K562 (cell line): ENCODE measurements around the gene ADGRF1. TPM values are rescaled to one million over a fixed set of nuclear protein-coding genes. Genes with fewer than 3 reads are reported as not detected.

Source experiments
- ATAC-seq: fragments of 200-7000 bp; cut with Tn5 transposase; 3 replicates; pipeline ENCODE4 v1.9.1; 2020; ENCODE audit warnings: moderate library complexity
- BruUV-seq: library from RNA; stranded (reverse); fragments of 400-500 nt; replicated peaks from 2 replicates; lab custom pipeline; 2021; lab: Mats Ljungman, UMichigan
- CTCF ChIA-PET: fragments of 300-600 bp; formaldehyde crosslinking; extraction: SDS; loops from one replicate; lab custom pipeline; 2021; ENCODE audit warnings: low intra/inter-chr PET ratio; lab: Yijun Ruan, JAX
- POLR2A ChIA-PET: fragments of 300-600, 350-650 bp; sonication (Branson Sonifier 250); formaldehyde crosslinking; extraction: SDS; loops from one replicate; lab custom pipeline; 2021; ENCODE audit warnings: antibody characterized with exemption, inconsistent platforms; lab: Yijun Ruan, JAX
- DNase-seq, 4 experiments: peaks; one replicate each; pipeline versions ENCODE4 v3.0.0 to v3.0.0-alpha.2; 2011 to 2018; ENCODE audit warnings: low spot score in 3 of 4, mixed read lengths in 3 of 4; ENCODE audit errors: extremely low read depth in 1 of 4
- FAIRE-seq: peaks from 2 replicates; lab custom pipeline; 2011; peaks lifted over from hg19 to GRCh38; lab: Jason Lieb, UNC
- H2AFZ ChIP-seq: 2 replicates; pipeline ENCODE4 v1.6.0; 2011; ENCODE audit warnings: low read depth, low read length, control low read depth, inconsistent platforms
- H3K27ac ChIP-seq: fragments of 200-600 bp; 3 replicates; pipeline ENCODE4 v1.8.0; 2011; ENCODE audit warnings: low read depth, mild to moderate bottlenecking, control low read depth, inconsistent platforms, low read length, moderate library complexity, mixed read lengths; ENCODE audit errors: extremely low read depth
- H3K27me3 ChIP-seq, 2 experiments: fragments of 300-600 bp in 1 of 2; 2 replicates in 1 of 2; 3 replicates in 1 of 2; pipeline versions ENCODE4 v1.6.0 to v1.8.0; 2011; ENCODE audit warnings: inconsistent platforms in 2 of 2, low read length in 2 of 2, mild to moderate bottlenecking in 1 of 2, mixed read lengths in 1 of 2, moderate library complexity in 1 of 2; ENCODE audit not compliant: control insufficient read depth in 2 of 2, insufficient read depth in 2 of 2
- H3K36me3 ChIP-seq: fragments of 300-600 bp; 3 replicates; pipeline ENCODE4 v1.8.0; 2011; ENCODE audit warnings: mild to moderate bottlenecking, low read length, inconsistent platforms; ENCODE audit not compliant: control insufficient read depth, insufficient read depth
- H3K4me1 ChIP-seq, 2 experiments: fragments of 200-600 bp in 1 of 2; replicated peaks in 1 of 2; 2 replicates in 1 of 2; 3 replicates in 1 of 2; pipeline versions ENCODE4 v1.5.1 to v1.8.0; 2011; ENCODE audit warnings: inconsistent platforms in 2 of 2, low read length in 2 of 2, mild to moderate bottlenecking in 1 of 2, mixed read lengths in 1 of 2, moderate library complexity in 1 of 2; ENCODE audit not compliant: control insufficient read depth in 2 of 2, insufficient read depth in 2 of 2
- H3K4me2 ChIP-seq: 2 replicates; pipeline ENCODE4 v1.6.1; 2011; ENCODE audit warnings: low read length, control low read depth, inconsistent platforms, mixed read lengths; ENCODE audit not compliant: insufficient read depth
- H3K4me3 ChIP-seq: fragments of 200-600 bp; sonication (generic), shearing (Covaris generic); 2 replicates; pipeline ENCODE4 v1.5.1; 2016; ENCODE audit warnings: control low read depth, inconsistent platforms
- H3K79me2 ChIP-seq: fragments of 200-600 bp; 3 replicates; pipeline ENCODE4 v1.8.0; 2011; ENCODE audit warnings: low read length, inconsistent platforms; ENCODE audit not compliant: control insufficient read depth, insufficient read depth
- H3K9ac ChIP-seq, 2 experiments: 2 replicates each; pipeline versions ENCODE4 v1.6.0 to v1.6.1; 2011; ENCODE audit warnings: low read depth in 2 of 2, low read length in 2 of 2, control low read depth in 1 of 2, inconsistent platforms in 1 of 2, mild to moderate bottlenecking in 1 of 2, mixed read lengths in 1 of 2; ENCODE audit not compliant: insufficient read depth in 1 of 2
- H3K9me1 ChIP-seq: one replicate; pipeline ENCODE4 v1.6.0; 2011; ENCODE audit warnings: inconsistent platforms, mild to moderate bottlenecking, low read length, moderate library complexity; ENCODE audit not compliant: control insufficient read depth, insufficient read depth
- H3K9me3 ChIP-seq: replicated peaks from 2 replicates; pipeline ENCODE4 v1.5.1; 2011; ENCODE audit warnings: low read depth, low read length, inconsistent platforms; ENCODE audit not compliant: control insufficient read depth, insufficient read depth
- H4K20me1 ChIP-seq: replicated peaks from 2 replicates; pipeline ENCODE4 v1.6.1; 2011; ENCODE audit warnings: low read length, inconsistent platforms, mixed read lengths; ENCODE audit not compliant: control insufficient read depth, insufficient read depth
- ARID4B ChIP-seq: sonication (generic); formaldehyde crosslinking; IDR thresholded peaks from 2 replicates; pipeline ENCODE4 v1.8.0; 2022; ENCODE audit warnings: mild to moderate bottlenecking, missing genetic modification reagents
- ATF7 ChIP-seq: fragments of 450-650 bp; IDR thresholded peaks from 2 replicates; pipeline ENCODE4 v1.7.1; 2014; ENCODE audit warnings: mild to moderate bottlenecking, moderate library complexity
- DEAF1 ChIP-seq: fragments of 450-650 bp; formaldehyde crosslinking; IDR thresholded peaks from 2 replicates; pipeline ENCODE4 v1.4.0; 2020; ENCODE audit warnings: mild to moderate bottlenecking, moderate library complexity
- FOXM1 ChIP-seq, 2 experiments: fragments of 450-650 bp in 1 of 2; sonication (generic) in 1 of 2; formaldehyde crosslinking in 1 of 2; IDR thresholded peaks; 2 replicates each; pipeline versions ENCODE4 v1.6.1 to v1.9.0; 2017 to 2022; ENCODE audit warnings: low read depth in 2 of 2, mild to moderate bottlenecking in 2 of 2, missing genetic modification reagents in 1 of 2, moderate library complexity in 1 of 2
- HMG20A ChIP-seq: fragments of 450-650 bp; formaldehyde crosslinking; conservative IDR thresholded peaks from 2 replicates; pipeline ENCODE4 v1.4.0; 2020; ENCODE audit warnings: mild to moderate bottlenecking, mixed read lengths
- SIN3B ChIP-seq: fragments of 450-650 bp; IDR thresholded peaks from 2 replicates; pipeline ENCODE4 v1.6.1; 2017; ENCODE audit warnings: low read depth, mild to moderate bottlenecking, moderate library complexity
- SNRNP70 ChIP-seq: fragments of 200-400 bp; formaldehyde crosslinking; optimal IDR thresholded peaks from 2 replicates; pipeline ENCODE3; 2017; ENCODE audit warnings: low read depth, low read length
- TCF7 ChIP-seq: sonication (generic); IDR thresholded peaks from 2 replicates; pipeline ENCODE4 v1.6.1; 2016; ENCODE audit warnings: antibody characterized with exemption, borderline replicate concordance
- TFAM ChIP-seq: fragments of 250-450 bp; sonication (Bioruptor Pico); conservative IDR thresholded peaks from 2 replicates; pipeline ENCODE4 v1.5.0; 2021; ENCODE audit warnings: mild to moderate bottlenecking, moderate library complexity
- ZBTB17 ChIP-seq: fragments of 450-650 bp; formaldehyde crosslinking; IDR thresholded peaks from 2 replicates; pipeline ENCODE4 v1.4.0; 2020; ENCODE audit warnings: mild to moderate bottlenecking
- ZKSCAN3 ChIP-seq: fragments of 250-450 bp; sonication (Bioruptor Pico); IDR thresholded peaks from 2 replicates; pipeline ENCODE4 v1.4.0; 2020
- ZKSCAN8 ChIP-seq: fragments of 200-800 bp; sonication (Bioruptor generic); IDR thresholded peaks from 2 replicates; pipeline ENCODE4 v1.6.1; 2016; ENCODE audit warnings: missing genetic modification characterization, missing compliant biosample characterization
- ZNF282 ChIP-seq: sonication (generic); formaldehyde crosslinking; IDR thresholded peaks from 2 replicates; pipeline ENCODE4 v1.8.1; 2023; ENCODE audit warnings: missing genetic modification reagents
- ZNF696 ChIP-seq: fragments of 250-450 bp; sonication (Bioruptor Pico); conservative IDR thresholded peaks from 2 replicates; pipeline ENCODE4 v1.4.0; 2020; ENCODE audit warnings: mild to moderate bottlenecking, moderate library complexity
- WGBS: fragments of 100-300 bp; shearing (Covaris generic); methylation state at CpG from one replicate; pipeline ENCODE4 v1.1.6; 2016; ENCODE audit warnings: low coverage, mixed read lengths; ENCODE audit not compliant: insufficient coverage; ENCODE audit errors: missing lambda C conversion rate; 5-methylcytosine and 5-hydroxymethylcytosine counted together
- in situ Hi-C: fragments of 300-500 bp; cut with MboI; formaldehyde crosslinking; loops from 4 replicates; pipeline ENCODE4 v1.15.0; 2018; ENCODE audit warnings: inconsistent platforms, mixed read lengths
- intact Hi-C: fragments of 100-400 bp; cut with micrococcal nuclease; formaldehyde crosslinking; loops from 2 replicates; pipeline ENCODE4 v1.14.2; 2022
- polyA plus RNA-seq, 8 experiments: library from polyadenylated mRNA; depleted of rRNA in 4 of 8; stranded (reverse) in 5 of 8; unstranded in 3 of 8; fragments of >200 nt; fragmentation: Nextera tagmentation in 2 of 8; fragmentation: Illumina TruSeq in 1 of 8; extraction: Ambion mirVana in 2 of 8; extraction: Trizol in 1 of 8; gene quantifications; 2 replicates each; pipeline versions ENCODE4 v1.2.1 to v1.2.3, GENCODE V29; 2011 to 2014; ENCODE audit warnings: inconsistent platforms in 1 of 8, missing spikeins in 1 of 8
- total RNA-seq, 7 experiments: library from RNA; depleted of rRNA in 6 of 7; stranded (reverse); fragments of >200 nt in 6 of 7; fragmentation: Illumina TruSeq in 2 of 7; extraction: Trizol in 2 of 7; gene quantifications; 2 replicates each; pipeline versions ENCODE4 v1.2.1 to v1.2.3, GENCODE V29; 2011 to 2021; ENCODE audit warnings: low replicate concordance in 1 of 7

ADGRF1 gene
- total and polyA plus RNA-seq, 9 of the 15 experiments (the other 6 are each of a cell fraction or from before 2014, with no cell fraction given): not detected

- ChIA-PET CTCF (interaction anchor here (0.6 to 2.3 kb wide), 3 partner anchors 141 to 811 kb away, joined by 3 to 19 read pairs (median 5); no protein-coding TSS in a partner anchor), POLR2A (interaction anchor here (0.6 kb wide), 1 partner anchor 162 kb away, joined by 3 read pairs; no protein-coding TSS in a partner anchor)
- BruUV-seq: no TSS peak
- no peak for ATAC-seq
- Histone ChIP-seq H3K79me2 (no peaks in the 10 kb centered on the region), H3K4me1 (no peaks in the 10 kb centered on the region), H3K27ac (no peak overlapping the region), H4K20me1 (no peaks in the 10 kb centered on the region), H3K9ac (no peak overlapping the region), H3K36me3 (no peaks in the 10 kb centered on the region), H3K9me1 (no peaks in the 10 kb centered on the region), H3K9me3 (no peaks in the 10 kb centered on the region), H3K4me2 (no peak overlapping the region), H3K27me3 (peaks cover 0 to 5% of the 10 kb centered on the region in 2 experiments; a peak in 1 of 5 replicates), H2AFZ (no peak overlapping the region), H3K4me3 (no peak overlapping the region)
- in situ Hi-C loops: loop anchor here (5.0 to 25.0 kb wide), 2 partner anchors 568 to 928 kb away; no protein-coding TSS in a partner anchor
- 0% methylated on average over 6 of the region's 6 CpGs for WGBS
- FAIRE-seq: no peak
- intact Hi-C loops: loop anchor here (5.0 to 10.0 kb wide), 2 partner anchors 365 to 768 kb away; no protein-coding TSS in a partner anchor
- no peak for DNase-seq
- TF ChIP-seq ZBTB17 (CRISPR knock-in tag) (no peak), FOXM1 (IDR thresholded peaks at IDR 0.05; ENCODE audit: low read depth) (no peak), FOXM1 (CRISPR knock-in tag; IDR thresholded peaks at IDR 0.05; ENCODE audit: low read depth) (no peak), SIN3B (no peak), TCF7 (no peak), ZNF282 (CRISPR knock-in tag) (no peak), SNRNP70 (no peak), ATF7 (no peak), DEAF1 (CRISPR knock-in tag) (no peak), HMG20A (no peak), ARID4B (CRISPR knock-in tag) (no peak), ZKSCAN3 (CRISPR knock-in tag) (no peak), ZNF696 (CRISPR knock-in tag) (no peak), ZKSCAN8 (CRISPR knock-in tag) (no peak), TFAM (no peak)
Observed at GRCh38 chr6:46990031-46990644, 52.0 kb downstream of the ADGRF1 start.
